ENCODE data around the gene CPVL.
"Not testable (repeated sequence)": the region's sequence is repeated elsewhere in the genome, so short reads cannot be mapped to it uniquely, and the experiment has no call there.

The CPVL gene

GRCh38 chr7:29095631-29096445 lies 50.5 kb downstream of the CPVL start:
- H3K4me3 ChIP-seq (ENCODE audit: low read length) = no peak overlapping the region
- H4K20me1 ChIP-seq (ENCODE audit: insufficient read depth, low read length) = peaks cover 25% of the 10 kb centered on the region
- peaks cover 51% of the 10 kb centered on the region for H3K27me3 ChIP-seq (ENCODE audit: low read depth, low read length)
- no peak overlapping the region for H3K9ac ChIP-seq (ENCODE audit: low read length)
- no peaks in the 10 kb centered on the region for H3K36me3 ChIP-seq (replicated peaks; ENCODE audit: low read depth, low read length)
- no peaks in the 10 kb centered on the region for H3K9me3 ChIP-seq (ENCODE audit: insufficient read depth, low read length)
- no peak overlapping the region for H3K27ac ChIP-seq (ENCODE audit: low read length)
- H3K4me1 ChIP-seq (ENCODE audit: low read length) = peaks cover 2% of the 10 kb centered on the region; the same call in 1 of the 2 replicates
- no peaks in the 10 kb centered on the region for H3K79me2 ChIP-seq (ENCODE audit: low read length)
- no peak overlapping the region for H2AFZ ChIP-seq (ENCODE audit: low read depth, low read length)
- no peak overlapping the region for H3K4me2 ChIP-seq (ENCODE audit: low read length)
- no peak for TF ChIP-seq CTCF (IDR thresholded peaks at IDR 0.05; ENCODE audit: low read depth, low read length)
- no peak for TF ChIP-seq EZH2phosphoT487 (IDR thresholded peaks at IDR 0.05; ENCODE audit: low read depth)

GRCh38 chr7:29093091-29093490 lies 53.2 kb downstream of the CPVL start:
- not testable (repeated sequence) for H3K9ac ChIP-seq (ENCODE audit: low read length); H2AFZ ChIP-seq (ENCODE audit: low read depth, low read length); H3K27ac ChIP-seq (ENCODE audit: low read length); H3K4me3 ChIP-seq (ENCODE audit: low read length); H3K4me1 ChIP-seq (ENCODE audit: low read length); H3K9me3 ChIP-seq (ENCODE audit: insufficient read depth, low read length); H3K36me3 ChIP-seq (replicated peaks; ENCODE audit: low read depth, low read length); H3K4me2 ChIP-seq (ENCODE audit: low read length); H3K79me2 ChIP-seq (ENCODE audit: low read length)
- Histone ChIP-seq H4K20me1 (ENCODE audit: insufficient read depth, low read length) (peaks cover 41% of the 10 kb centered on the region), H3K27me3 (ENCODE audit: low read depth, low read length) (peaks cover 66% of the 10 kb centered on the region)

- Histone ChIP-seq H2AFZ (ENCODE audit: low read depth, low read length) (no peak overlapping the region), H3K27me3 (ENCODE audit: low read depth, low read length) (peaks cover 73% of the 10 kb centered on the region), H3K9me3 (ENCODE audit: insufficient read depth, low read length) (no peaks in the 10 kb centered on the region), H3K4me3 (ENCODE audit: low read length) (peak overlapping the region; percentile 33; the same call in 1 of the 2 replicates), H3K9ac (ENCODE audit: low read length) (no peak overlapping the region), H3K4me1 (ENCODE audit: low read length) (peaks cover 2% of the 10 kb centered on the region; the same call in 1 of the 2 replicates), H3K36me3 (replicated peaks; ENCODE audit: low read depth, low read length) (no peaks in the 10 kb centered on the region), H3K4me2 (ENCODE audit: low read length) (peak overlapping the region; percentile 43), H3K79me2 (ENCODE audit: low read length) (no peaks in the 10 kb centered on the region), H4K20me1 (ENCODE audit: insufficient read depth, low read length) (peaks cover 47% of the 10 kb centered on the region), H3K27ac (ENCODE audit: low read length) (no peak overlapping the region)
- TF ChIP-seq CTCF (IDR thresholded peaks at IDR 0.05; ENCODE audit: low read depth, low read length) (no peak), EZH2phosphoT487 (IDR thresholded peaks at IDR 0.05; ENCODE audit: low read depth) (no peak)
Measured at GRCh38 chr7:29091715-29092114, 54.6 kb downstream of the CPVL start.

- H3K9me3 ChIP-seq (ENCODE audit: insufficient read depth, low read length) = no peaks in the 10 kb centered on the region
- H3K4me3 ChIP-seq (ENCODE audit: low read length) = peak overlapping the region; percentile 33; the same call in 1 of the 2 replicates
- H3K4me2 ChIP-seq (ENCODE audit: low read length) = peak overlapping the region; percentile 43; the same call in 1 of the 2 replicates
- H3K27me3 ChIP-seq (ENCODE audit: low read depth, low read length) = peaks cover 72% of the 10 kb centered on the region
- H3K27ac ChIP-seq (ENCODE audit: low read length) = no peak overlapping the region
- no peak overlapping the region for H2AFZ ChIP-seq (ENCODE audit: low read depth, low read length)
- peaks cover 2% of the 10 kb centered on the region; the same call in 1 of the 2 replicates for H3K4me1 ChIP-seq (ENCODE audit: low read length)
- no peaks in the 10 kb centered on the region for H3K79me2 ChIP-seq (ENCODE audit: low read length)
- TF ChIP-seq CTCF (IDR thresholded peaks at IDR 0.05; ENCODE audit: low read depth, low read length) (no peak), EZH2phosphoT487 (IDR thresholded peaks at IDR 0.05; ENCODE audit: low read depth) (no peak)
- no peak overlapping the region for H3K9ac ChIP-seq (ENCODE audit: low read length)
- H4K20me1 ChIP-seq (ENCODE audit: insufficient read depth, low read length) = peaks cover 46% of the 10 kb centered on the region
- H3K36me3 ChIP-seq (replicated peaks; ENCODE audit: low read depth, low read length) = no peaks in the 10 kb centered on the region
Measured at GRCh38 chr7:29090836-29091601, 55.3 kb downstream of the CPVL start.

All from OCI-LY3 (cell line).